ENCODE measurements around the gene LRRC3. TPM values are rescaled to one million over a fixed set of nuclear protein-coding genes. Genes with fewer than 3 reads are reported as not detected.
"Not testable (repeated sequence)": the region's sequence is repeated elsewhere in the genome, so short reads cannot be mapped to it uniquely, and the experiment has no call there.

The LRRC3 gene
- total RNA-seq, 1 experiment from 2014 or later = 4.7 TPM

DNA sequence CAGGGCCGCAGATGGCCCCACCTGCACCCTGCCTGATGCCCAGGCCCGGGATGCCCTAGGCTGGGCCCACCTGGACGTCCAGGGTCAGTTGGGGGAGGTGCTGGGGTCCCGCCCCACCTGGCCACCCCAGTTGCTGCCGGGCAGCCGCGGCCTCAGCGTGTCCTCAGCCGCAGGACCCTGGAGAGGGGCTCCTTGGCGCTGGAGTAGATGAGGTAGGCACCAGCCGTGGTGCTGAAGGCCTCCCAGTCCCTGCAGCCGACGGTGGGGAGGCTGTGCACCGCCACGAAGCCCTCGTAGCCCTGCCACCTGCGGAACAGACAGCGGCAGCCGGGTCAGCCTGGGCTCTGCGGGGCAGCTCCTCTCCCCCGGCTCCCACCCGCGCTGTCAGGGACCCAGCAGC lies 44.3 kb downstream of the LRRC3 start:
- H3K27ac Mint-ChIP-seq (ENCODE audit: unreplicated experiment) = no peak overlapping the region
- no peaks in the 10 kb centered on the region for H3K9me3 ChIP-seq
- intact Hi-C loops (cut with micrococcal nuclease; ENCODE audit: unreplicated experiment) = no loop called here
- ChIA-PET POLR2A (no interaction called here), CTCF (no interaction called here)
- no peaks in the 10 kb centered on the region for H3K27me3 Mint-ChIP-seq (ENCODE audit: insufficient read depth, unreplicated experiment)
- no peak for DNase-seq
- H3K4me1 Mint-ChIP-seq (ENCODE audit: low read depth, unreplicated experiment) = no peaks in the 10 kb centered on the region
- H3K36me3 ChIP-seq (ENCODE audit: control insufficient read depth, insufficient read depth, low read length) = no peaks in the 10 kb centered on the region
- no TSS peak for BruUV-seq (replicated peaks)
- H3K36me3 Mint-ChIP-seq (ENCODE audit: insufficient read depth, unreplicated experiment) = no peaks in the 10 kb centered on the region
- no peaks in the 10 kb centered on the region for H3K27me3 ChIP-seq (replicated peaks; ENCODE audit: control insufficient read depth, insufficient read depth, low read length)
- H3K4me1 ChIP-seq = no peaks in the 10 kb centered on the region
- H3K4me3 Mint-ChIP-seq (ENCODE audit: unreplicated experiment) = no peak overlapping the region
- no peak for TF ChIP-seq CTCF (IDR thresholded peaks at IDR 0.05; ENCODE audit: insufficient read depth in 1 of 2, low read depth in 1 of 2, low read length in 1 of 2, severe bottlenecking in 1 of 2, unreplicated experiment in 1 of 2)
- H3K9me3 Mint-ChIP-seq (ENCODE audit: unreplicated experiment) = no peaks in the 10 kb centered on the region
- H3K4me3 ChIP-seq (ENCODE audit: low read depth, low read length) = no peak overlapping the region

DNA sequence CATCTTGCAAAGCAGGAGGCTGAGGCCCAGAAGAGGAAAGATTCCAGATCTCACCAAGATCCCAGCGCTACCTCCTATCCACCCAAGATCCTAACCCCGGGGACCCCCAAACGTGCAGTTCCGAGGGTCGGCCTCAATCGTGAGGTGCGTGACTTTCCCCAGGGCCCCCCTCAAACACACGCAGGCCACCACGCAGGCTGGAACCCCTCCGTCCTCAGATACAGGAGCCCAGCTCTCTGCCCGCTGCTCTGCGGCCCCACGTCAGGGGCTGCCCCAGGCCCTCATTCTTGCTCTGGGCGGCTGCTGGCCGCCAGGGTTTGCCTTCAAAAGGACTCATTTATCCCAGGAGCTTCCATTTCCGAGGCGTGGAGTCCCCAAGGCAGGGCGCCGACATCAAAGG lies 44.8 kb downstream of the LRRC3 start:
- no peaks in the 10 kb centered on the region for H3K9me3 Mint-ChIP-seq (ENCODE audit: unreplicated experiment)
- intact Hi-C loops (cut with micrococcal nuclease; ENCODE audit: unreplicated experiment) = no loop called here
- no TSS peak for BruUV-seq (replicated peaks)
- H3K4me1 Mint-ChIP-seq (ENCODE audit: low read depth, unreplicated experiment) = no peaks in the 10 kb centered on the region
- no peak for DNase-seq
- H3K27ac Mint-ChIP-seq (ENCODE audit: unreplicated experiment) = no peak overlapping the region
- no peak overlapping the region for H3K4me3 Mint-ChIP-seq (ENCODE audit: unreplicated experiment)
- H3K36me3 Mint-ChIP-seq (ENCODE audit: insufficient read depth, unreplicated experiment) = no peaks in the 10 kb centered on the region
- H3K4me3 ChIP-seq (ENCODE audit: low read depth, low read length) = no peak overlapping the region
- no peaks in the 10 kb centered on the region for H3K27me3 ChIP-seq (replicated peaks; ENCODE audit: control insufficient read depth, insufficient read depth, low read length)
- TF ChIP-seq CTCF (IDR thresholded peaks at IDR 0.05; ENCODE audit: insufficient read depth in 1 of 2, low read depth in 1 of 2, low read length in 1 of 2, severe bottlenecking in 1 of 2, unreplicated experiment in 1 of 2) = no peak
- no peaks in the 10 kb centered on the region for H3K9me3 ChIP-seq
- no peaks in the 10 kb centered on the region for H3K36me3 ChIP-seq (ENCODE audit: control insufficient read depth, insufficient read depth, low read length)
- ChIA-PET POLR2A (no interaction called here), CTCF (no interaction called here)
- H3K27me3 Mint-ChIP-seq (ENCODE audit: insufficient read depth, unreplicated experiment) = no peaks in the 10 kb centered on the region
- no peaks in the 10 kb centered on the region for H3K4me1 ChIP-seq

DNA sequence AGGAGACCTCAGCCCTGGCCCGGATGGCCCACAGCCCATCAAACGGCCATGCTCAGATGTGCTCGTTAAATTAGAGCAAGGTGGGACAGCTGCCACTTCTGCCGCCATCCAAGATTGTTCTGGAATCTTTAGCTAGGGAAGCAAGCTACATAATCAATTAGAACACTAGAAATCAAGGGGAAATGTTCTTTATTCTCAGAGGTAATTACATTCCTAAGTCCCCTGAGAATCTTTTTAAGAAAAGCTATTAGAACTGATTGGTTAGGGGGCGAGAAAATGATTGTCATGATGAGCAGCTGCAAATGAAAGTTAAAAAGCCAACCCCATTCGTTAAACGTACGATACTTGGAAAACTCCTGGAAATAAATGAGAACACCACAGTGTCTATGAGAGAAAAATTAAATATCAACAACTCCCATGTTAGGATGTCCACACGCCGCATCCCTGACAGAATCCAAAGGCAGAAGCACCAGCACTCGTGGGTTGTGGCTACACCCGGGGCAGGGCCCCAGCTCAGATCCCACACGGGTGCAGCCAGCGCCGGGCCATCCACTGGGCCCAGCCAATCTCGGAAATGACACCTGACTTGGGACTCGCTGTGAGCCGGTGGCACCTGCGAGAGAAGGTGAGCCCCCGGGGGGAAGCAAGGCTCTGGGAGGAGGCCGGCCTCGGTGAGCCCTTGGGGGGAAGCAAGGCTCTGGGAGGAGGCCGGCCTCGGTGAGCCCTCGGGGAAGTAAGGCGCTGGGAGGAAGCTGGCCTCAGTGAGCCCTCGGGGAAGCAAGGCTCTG lies 47.1 kb downstream of the LRRC3 start:
- no peak for DNase-seq
- Histone ChIP-seq H3K36me3 (ENCODE audit: control insufficient read depth, insufficient read depth, low read length) (no peaks in the 10 kb centered on the region), H3K9me3 (no peaks in the 10 kb centered on the region), H3K27me3 (replicated peaks; ENCODE audit: control insufficient read depth, insufficient read depth, low read length) (no peaks in the 10 kb centered on the region), H3K4me3 (ENCODE audit: low read depth, low read length) (no peak overlapping the region), H3K4me1 (peaks cover 9% of the 10 kb centered on the region)
- H3K4me3 Mint-ChIP-seq (ENCODE audit: unreplicated experiment) = no peak overlapping the region
- no peaks in the 10 kb centered on the region for H3K36me3 Mint-ChIP-seq (ENCODE audit: insufficient read depth, unreplicated experiment)
- CTCF ChIA-PET = no interaction called here
- no peak overlapping the region for H3K27ac Mint-ChIP-seq (ENCODE audit: unreplicated experiment)
- no TSS peak for BruUV-seq (replicated peaks)
- H3K4me1 Mint-ChIP-seq (ENCODE audit: low read depth, unreplicated experiment) = no peaks in the 10 kb centered on the region
- POLR2A ChIA-PET = no interaction called here
- no peaks in the 10 kb centered on the region for H3K27me3 Mint-ChIP-seq (ENCODE audit: insufficient read depth, unreplicated experiment)
- intact Hi-C loops (cut with micrococcal nuclease; ENCODE audit: unreplicated experiment) = no loop called here
- no peak for TF ChIP-seq CTCF (IDR thresholded peaks at IDR 0.05; ENCODE audit: insufficient read depth in 1 of 2, low read depth in 1 of 2, low read length in 1 of 2, severe bottlenecking in 1 of 2, unreplicated experiment in 1 of 2)
- H3K9me3 Mint-ChIP-seq (ENCODE audit: unreplicated experiment) = no peaks in the 10 kb centered on the region

- BruUV-seq (replicated peaks); H3K27ac Mint-ChIP-seq (ENCODE audit: unreplicated experiment); H3K36me3 ChIP-seq (ENCODE audit: control insufficient read depth, insufficient read depth, low read length); H3K27me3 ChIP-seq (replicated peaks; ENCODE audit: control insufficient read depth, insufficient read depth, low read length); H3K36me3 Mint-ChIP-seq (ENCODE audit: insufficient read depth, unreplicated experiment); H3K9me3 Mint-ChIP-seq (ENCODE audit: unreplicated experiment); DNase-seq; H3K4me3 Mint-ChIP-seq (ENCODE audit: unreplicated experiment); H3K9me3 ChIP-seq; H3K4me1 Mint-ChIP-seq (ENCODE audit: low read depth, unreplicated experiment); POLR2A ChIA-PET; CTCF ChIA-PET; intact Hi-C loops (cut with micrococcal nuclease; ENCODE audit: unreplicated experiment); H3K4me3 ChIP-seq (ENCODE audit: low read depth, low read length); H3K4me1 ChIP-seq; H3K27me3 Mint-ChIP-seq (ENCODE audit: insufficient read depth, unreplicated experiment): not testable (repeated sequence)
Measured at GRCh38 chr21:44503006-44503889, 47.9 kb downstream of the LRRC3 start.
